Measurements from ENCODE around the gene OPRM1.
"Not testable (repeated sequence)": the region's sequence is repeated elsewhere in the genome, so short reads cannot be mapped to it uniquely, and the experiment has no call there.

Gene OPRM1

DNA sequence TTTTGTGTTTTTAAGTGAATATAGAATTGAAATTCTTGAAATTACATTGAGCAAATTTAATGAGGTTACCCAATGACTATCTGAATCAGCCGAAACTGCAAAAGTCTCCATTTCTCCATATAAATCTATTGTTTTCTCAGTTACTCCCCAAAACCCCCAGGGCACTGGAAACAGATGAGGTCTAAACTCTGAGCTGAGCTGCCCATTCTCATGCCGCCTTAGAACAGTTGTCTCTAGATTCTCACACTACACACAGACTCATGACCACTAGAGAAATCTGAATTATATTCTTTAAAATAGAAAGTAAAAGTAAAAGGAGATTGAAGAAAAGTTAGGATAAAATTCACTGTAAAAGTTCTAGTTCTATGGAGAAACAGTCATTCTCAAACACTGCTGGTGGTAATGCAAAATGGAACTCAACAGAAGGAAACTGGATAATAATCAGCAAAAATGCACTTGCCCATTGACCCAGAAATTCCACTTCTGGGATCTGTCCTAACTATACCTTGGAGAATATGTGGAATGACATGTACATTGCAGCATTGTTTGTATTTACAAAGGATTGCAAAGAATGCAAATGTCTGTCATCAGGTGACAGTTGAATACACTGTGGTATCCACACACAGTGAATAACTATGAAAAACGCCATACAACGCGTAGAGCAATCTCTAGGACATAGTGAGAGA, 192.0 kb downstream of the OPRM1 start:
- Histone ChIP-seq H3K4me1 (ENCODE audit: control insufficient read depth in 1 of 2, insufficient read depth in 2 of 2, low read length in 2 of 2) (no peaks in the 10 kb centered on the region), H3K36me3 (ENCODE audit: control insufficient read depth in 1 of 2, insufficient read depth in 2 of 2, low read length in 2 of 2) (no peaks in the 10 kb centered on the region), H3K4me3 (ENCODE audit: low read depth in 1 of 2, low read length in 2 of 2) (no peak overlapping the region), H3K27me3 (ENCODE audit: low read depth, low read length) (no peaks in the 10 kb centered on the region), H3K27ac (ENCODE audit: low read length) (no peak overlapping the region), H3K9me3 (ENCODE audit: control insufficient read depth in 1 of 2, low read length in 2 of 2) (no peaks in the 10 kb centered on the region)

DNA sequence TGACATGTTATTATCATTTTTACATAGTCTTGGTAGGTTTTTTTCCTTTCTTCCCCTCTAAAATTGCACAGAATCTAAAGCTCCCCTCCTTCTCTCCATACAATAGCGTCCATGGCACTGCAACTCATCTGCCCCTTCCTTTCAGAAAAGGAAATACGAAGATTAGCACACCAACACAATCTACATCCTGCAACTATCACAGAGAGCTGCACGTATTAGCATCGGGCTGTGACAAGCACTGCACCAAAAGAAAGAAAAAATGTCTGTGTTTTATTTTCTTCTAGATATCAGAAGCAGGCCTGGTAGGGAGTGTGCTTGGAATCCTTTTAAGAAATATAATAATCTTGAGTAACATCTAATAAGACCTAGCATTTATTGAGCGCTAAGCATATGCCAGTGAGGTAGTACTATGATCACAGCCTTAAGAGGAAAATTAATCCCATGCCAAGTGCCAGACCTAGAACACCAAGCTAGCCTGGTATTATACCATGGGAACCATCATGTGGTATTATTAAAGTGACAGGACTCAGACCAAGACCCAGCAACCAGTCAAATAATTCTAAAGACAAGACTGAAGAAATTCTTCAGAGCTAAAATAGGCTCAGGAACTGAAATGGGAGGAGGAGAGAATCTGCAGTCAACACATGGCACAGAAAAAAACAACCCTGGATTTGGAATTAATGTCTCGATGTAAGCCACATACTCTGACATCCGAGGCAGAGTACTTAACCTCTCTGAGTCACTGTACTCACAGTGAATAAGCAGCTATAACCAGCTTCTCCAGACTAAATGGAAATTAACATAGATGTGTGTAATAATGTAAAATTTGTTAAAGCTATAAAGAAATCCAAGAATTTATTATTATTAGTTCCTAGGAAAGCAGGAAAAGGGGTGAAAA, 193.2 kb downstream of the OPRM1 start:
- Histone ChIP-seq H3K27me3 (ENCODE audit: low read depth, low read length) (no peaks in the 10 kb centered on the region), H3K4me1 (ENCODE audit: control insufficient read depth in 1 of 2, insufficient read depth in 2 of 2, low read length in 2 of 2) (no peaks in the 10 kb centered on the region), H3K9me3 (ENCODE audit: control insufficient read depth in 1 of 2, low read length in 2 of 2) (no peaks in the 10 kb centered on the region), H3K36me3 (ENCODE audit: control insufficient read depth in 1 of 2, insufficient read depth in 2 of 2, low read length in 2 of 2) (no peaks in the 10 kb centered on the region), H3K4me3 (ENCODE audit: low read depth in 1 of 2, low read length in 2 of 2) (no peak overlapping the region), H3K27ac (ENCODE audit: low read length) (no peak overlapping the region)

DNA sequence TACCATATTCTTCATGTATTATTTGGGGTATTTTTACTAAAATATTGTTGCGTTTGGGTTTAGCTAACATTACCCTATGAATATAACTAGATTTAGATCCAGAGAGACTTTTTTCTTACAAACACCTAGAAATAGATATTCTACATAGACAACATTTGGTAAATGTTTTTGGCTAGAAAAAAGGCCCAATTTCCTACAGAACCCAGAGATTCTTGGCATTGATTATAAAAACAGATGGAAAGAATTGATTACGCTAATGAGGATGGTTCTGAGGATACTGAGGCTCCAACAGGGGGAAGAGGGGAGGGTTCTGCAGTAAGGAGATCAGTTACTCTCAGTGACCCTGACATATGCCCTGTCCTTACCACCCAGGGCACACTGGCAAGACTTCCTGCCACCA, 194.3 kb downstream of the OPRM1 start:
- Histone ChIP-seq H3K27me3 (ENCODE audit: low read depth, low read length) (no peaks in the 10 kb centered on the region), H3K27ac (ENCODE audit: low read length) (no peak overlapping the region), H3K36me3 (ENCODE audit: control insufficient read depth in 1 of 2, insufficient read depth in 2 of 2, low read length in 2 of 2) (no peaks in the 10 kb centered on the region), H3K4me1 (ENCODE audit: control insufficient read depth in 1 of 2, insufficient read depth in 2 of 2, low read length in 2 of 2) (no peaks in the 10 kb centered on the region), H3K4me3 (ENCODE audit: low read depth in 1 of 2, low read length in 2 of 2) (no peak overlapping the region), H3K9me3 (ENCODE audit: control insufficient read depth in 1 of 2, low read length in 2 of 2) (no peaks in the 10 kb centered on the region)

DNA sequence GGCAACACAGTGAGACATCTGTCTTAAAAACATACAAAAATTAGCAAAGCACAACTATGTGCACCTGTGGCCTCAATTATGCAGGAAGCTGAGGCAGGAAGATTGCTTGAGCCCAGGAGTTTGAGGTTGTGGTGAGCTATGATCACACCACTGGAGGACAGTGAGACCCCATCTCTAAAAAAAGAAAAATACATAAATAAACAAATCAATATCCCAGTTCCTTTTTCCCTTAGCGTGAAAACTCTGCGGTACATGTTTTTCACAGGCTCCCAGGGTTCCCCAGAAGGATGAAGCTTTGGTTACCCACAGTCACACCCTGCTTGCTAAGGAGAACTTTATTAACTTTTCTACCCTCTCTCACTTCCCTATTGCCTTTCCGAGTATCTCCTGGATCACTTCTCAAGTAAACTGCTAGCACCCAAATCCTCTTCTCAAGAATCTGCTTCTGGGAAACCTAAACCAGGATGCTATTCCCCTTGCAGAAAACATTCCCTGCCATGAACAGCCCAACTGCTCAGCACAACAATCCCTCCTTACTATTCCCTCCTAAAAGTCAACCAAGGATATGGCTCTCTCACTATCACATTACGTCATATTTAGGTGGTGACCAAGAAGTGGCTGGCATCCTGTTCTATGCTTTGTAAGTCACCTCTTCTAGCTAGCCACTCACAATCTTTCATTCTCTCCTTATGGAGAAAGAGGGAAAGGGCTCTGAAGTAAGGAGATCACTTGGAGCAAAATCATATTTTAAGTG, 195.2 kb downstream of the OPRM1 start:
- Histone ChIP-seq H3K4me1 (ENCODE audit: control insufficient read depth in 1 of 2, insufficient read depth in 2 of 2, low read length in 2 of 2) (no peaks in the 10 kb centered on the region), H3K9me3 (ENCODE audit: control insufficient read depth in 1 of 2, low read length in 2 of 2) (no peaks in the 10 kb centered on the region), H3K36me3 (ENCODE audit: control insufficient read depth in 1 of 2, insufficient read depth in 2 of 2, low read length in 2 of 2) (no peaks in the 10 kb centered on the region), H3K27ac (ENCODE audit: low read length) (no peak overlapping the region), H3K27me3 (ENCODE audit: low read depth, low read length) (no peaks in the 10 kb centered on the region), H3K4me3 (ENCODE audit: low read depth in 1 of 2, low read length in 2 of 2) (no peak overlapping the region)

DNA sequence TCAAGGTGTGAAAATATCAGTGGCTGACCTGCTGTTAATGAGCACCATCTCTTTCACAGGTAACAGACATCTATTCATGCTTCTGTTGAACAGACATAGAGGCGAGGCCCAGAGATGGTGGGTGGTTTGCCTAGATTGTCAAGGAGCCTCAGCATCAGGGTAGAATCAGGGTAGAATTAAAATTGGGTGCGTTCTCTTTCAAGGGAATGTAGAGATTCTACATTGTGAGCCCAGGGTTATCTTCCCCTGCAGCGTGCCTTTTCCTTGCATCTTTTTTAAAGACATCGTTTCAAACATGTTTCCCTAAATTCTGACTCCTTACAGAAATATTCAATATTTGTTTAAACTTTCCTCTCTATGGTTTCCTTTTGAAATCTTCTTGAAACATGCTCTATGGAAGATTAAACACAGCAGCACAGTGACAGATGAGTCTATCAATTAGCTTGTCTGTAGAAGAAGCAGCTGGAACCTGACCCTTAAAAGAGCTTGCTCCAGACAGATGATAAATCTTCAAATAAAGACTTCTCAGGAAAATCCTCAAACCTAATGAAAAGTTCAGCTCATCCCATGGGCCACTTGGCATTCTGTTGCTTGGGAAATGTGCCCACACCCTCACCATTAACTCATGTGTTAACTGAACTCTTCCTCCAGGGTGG, 197.7 kb downstream of the OPRM1 start:
- H3K36me3 ChIP-seq (ENCODE audit: control insufficient read depth in 1 of 2, insufficient read depth in 2 of 2, low read length in 2 of 2) = no peaks in the 10 kb centered on the region
- no peaks in the 10 kb centered on the region for H3K9me3 ChIP-seq (ENCODE audit: control insufficient read depth in 1 of 2, low read length in 2 of 2)
- no peaks in the 10 kb centered on the region for H3K27me3 ChIP-seq (ENCODE audit: low read depth, low read length)
- H3K27ac ChIP-seq (ENCODE audit: low read length) = no peak overlapping the region
- no peak overlapping the region for H3K4me3 ChIP-seq (ENCODE audit: low read depth in 1 of 2, low read length in 2 of 2)
- H3K4me1 ChIP-seq (ENCODE audit: control insufficient read depth in 1 of 2, insufficient read depth in 2 of 2, low read length in 2 of 2) = no peaks in the 10 kb centered on the region

DNA sequence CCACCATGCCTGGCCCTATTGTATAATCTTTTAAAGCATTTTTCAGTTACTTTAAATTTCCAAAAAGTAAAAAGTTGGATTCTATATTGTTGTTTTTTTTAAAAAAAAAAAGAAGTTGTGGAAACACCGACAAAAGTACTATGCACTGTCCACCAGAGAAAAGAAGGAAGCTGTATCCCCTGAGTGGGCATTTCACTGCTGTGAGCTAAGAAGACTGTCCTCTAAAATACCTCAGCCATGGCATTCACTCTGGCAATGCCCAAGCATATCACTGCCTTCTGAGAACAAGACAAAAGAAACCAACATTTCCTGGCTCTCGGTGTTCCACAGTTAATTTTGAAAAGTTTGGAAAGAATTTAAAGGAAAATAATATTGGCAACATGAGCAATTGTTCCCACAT, 199.8 kb downstream of the OPRM1 start:
- Histone ChIP-seq H3K27me3 (ENCODE audit: low read depth, low read length) (no peaks in the 10 kb centered on the region), H3K4me1 (ENCODE audit: control insufficient read depth in 1 of 2, insufficient read depth in 2 of 2, low read length in 2 of 2) (no peaks in the 10 kb centered on the region), H3K9me3 (ENCODE audit: control insufficient read depth in 1 of 2, low read length in 2 of 2) (no peaks in the 10 kb centered on the region), H3K4me3 (ENCODE audit: low read depth in 1 of 2, low read length in 2 of 2) (no peak overlapping the region), H3K27ac (ENCODE audit: low read length) (no peak overlapping the region), H3K36me3 (ENCODE audit: control insufficient read depth in 1 of 2, insufficient read depth in 2 of 2, low read length in 2 of 2) (no peaks in the 10 kb centered on the region)

DNA sequence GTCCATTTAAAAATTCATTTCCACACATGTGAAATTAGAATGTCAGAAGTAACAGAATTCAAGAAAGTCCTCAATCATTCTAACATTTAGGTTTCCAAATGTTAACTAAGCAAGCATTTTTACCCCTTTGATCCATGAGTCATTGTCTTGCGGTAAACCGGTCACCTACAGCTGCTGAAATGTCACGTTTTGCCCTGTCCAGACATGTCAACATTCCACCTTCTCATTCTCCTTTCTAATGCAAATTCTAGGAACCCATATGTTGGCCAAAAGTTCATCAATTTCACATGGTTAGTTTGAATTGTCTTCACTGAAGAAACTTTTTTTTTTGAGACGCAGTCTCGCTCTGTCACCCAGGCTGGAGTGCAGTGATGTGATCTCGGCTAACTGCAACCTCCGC, 200.4 kb downstream of the OPRM1 start:
- H3K4me1 ChIP-seq (ENCODE audit: control insufficient read depth in 1 of 2, insufficient read depth in 2 of 2, low read length in 2 of 2) = no peaks in the 10 kb centered on the region

DNA sequence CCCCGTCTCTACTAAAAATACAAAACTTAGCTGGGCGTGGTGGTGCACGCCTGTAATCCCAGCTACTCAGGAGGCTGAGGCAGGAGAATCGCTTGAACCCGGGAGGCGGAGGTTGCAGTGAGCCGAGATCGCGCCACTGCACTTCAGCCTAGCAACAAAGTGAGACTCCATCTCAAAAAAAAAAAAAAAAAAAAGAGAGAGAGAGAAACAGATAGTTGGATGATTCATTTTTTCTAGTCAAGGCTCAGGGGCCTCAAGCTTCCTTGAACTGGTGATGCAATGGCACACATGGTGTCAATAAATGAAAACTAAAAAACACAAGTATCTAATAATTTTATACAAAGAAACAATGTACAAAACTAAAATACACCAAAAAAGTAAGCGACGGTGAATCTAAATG, 202.0 kb downstream of the OPRM1 start:
- H3K36me3 ChIP-seq (ENCODE audit: control insufficient read depth in 1 of 2, insufficient read depth in 2 of 2, low read length in 2 of 2); H3K4me1 ChIP-seq (ENCODE audit: control insufficient read depth in 1 of 2, insufficient read depth in 2 of 2, low read length in 2 of 2); H3K9me3 ChIP-seq (ENCODE audit: control insufficient read depth in 1 of 2, low read length in 2 of 2); H3K4me3 ChIP-seq (ENCODE audit: low read depth in 1 of 2, low read length in 2 of 2); H3K27me3 ChIP-seq (ENCODE audit: low read depth, low read length); H3K27ac ChIP-seq (ENCODE audit: low read length): not testable (repeated sequence)

More for the DNA sequence above, 200.4 kb downstream of the OPRM1 start:
- no peaks in the 10 kb centered on the region for H3K27me3 ChIP-seq (ENCODE audit: low read depth, low read length)
- no peaks in the 10 kb centered on the region for H3K36me3 ChIP-seq (ENCODE audit: control insufficient read depth in 1 of 2, insufficient read depth in 2 of 2, low read length in 2 of 2)
- no peak overlapping the region for H3K27ac ChIP-seq (ENCODE audit: low read length)
- no peaks in the 10 kb centered on the region for H3K9me3 ChIP-seq (ENCODE audit: control insufficient read depth in 1 of 2, low read length in 2 of 2)
- no peak overlapping the region for H3K4me3 ChIP-seq (ENCODE audit: low read depth in 1 of 2, low read length in 2 of 2)

DNA sequence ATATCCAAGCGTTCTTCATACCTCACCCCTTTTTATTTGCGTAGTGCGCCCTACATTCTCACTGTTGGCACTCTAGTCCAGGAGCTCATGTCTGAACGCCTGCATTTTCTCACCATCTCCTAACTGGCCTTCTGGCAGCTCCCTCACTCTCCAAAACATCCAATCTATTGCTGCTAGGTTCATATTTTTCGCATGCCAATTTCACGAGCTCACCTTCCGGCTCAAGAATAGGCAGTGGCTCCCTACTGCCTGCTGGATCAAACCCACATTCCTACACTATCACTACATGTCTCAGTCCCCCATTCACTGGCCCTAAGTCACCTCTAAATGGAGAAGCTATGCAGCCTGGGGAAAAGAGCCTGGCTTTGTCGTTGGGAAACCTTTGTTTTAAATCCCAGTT, 202.5 kb downstream of the OPRM1 start:
- H3K4me1 ChIP-seq (ENCODE audit: control insufficient read depth in 1 of 2, insufficient read depth in 2 of 2, low read length in 2 of 2) = no peaks in the 10 kb centered on the region
- H3K4me3 ChIP-seq (ENCODE audit: low read depth in 1 of 2, low read length in 2 of 2) = no peak overlapping the region
- H3K27ac ChIP-seq (ENCODE audit: low read length) = no peak overlapping the region

DNA sequence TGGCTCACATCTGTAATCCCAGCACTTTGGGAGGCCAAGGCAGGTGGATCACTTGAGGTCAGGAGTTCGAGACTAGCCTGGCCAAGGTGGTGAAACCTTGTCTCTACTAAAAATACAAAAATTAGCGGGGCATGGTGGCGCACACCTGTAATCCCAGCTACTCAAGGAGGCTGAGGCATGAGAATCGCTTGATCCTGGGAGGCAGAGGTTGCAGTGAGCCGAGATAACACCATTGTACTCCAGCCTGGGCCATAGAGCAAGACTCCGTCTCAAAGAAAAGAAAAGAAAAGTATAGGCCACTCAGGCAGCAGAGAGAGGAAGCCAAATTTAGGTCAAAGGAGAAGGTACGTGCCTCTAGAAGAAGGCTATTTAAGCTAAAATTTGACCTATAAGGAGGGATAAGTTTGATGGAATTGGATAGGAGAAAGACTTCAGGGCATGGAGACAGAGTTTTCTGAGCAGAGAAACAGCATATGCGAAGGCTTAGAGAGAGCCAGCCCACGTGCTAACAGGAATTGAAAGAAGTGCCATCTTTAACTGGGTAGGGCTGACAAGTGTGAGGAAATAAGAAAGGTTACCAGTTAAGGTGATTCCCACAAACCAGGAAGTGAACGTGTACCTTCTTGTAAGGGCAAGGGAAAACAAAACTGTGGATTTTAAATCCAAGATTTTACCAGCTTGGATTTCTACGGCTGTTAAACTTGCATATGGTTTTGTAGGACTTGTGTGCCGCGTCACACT, 203.7 kb downstream of the OPRM1 start:
- Histone ChIP-seq H3K4me3 (ENCODE audit: low read depth in 1 of 2, low read length in 2 of 2) (no peak overlapping the region), H3K36me3 (ENCODE audit: control insufficient read depth in 1 of 2, insufficient read depth in 2 of 2, low read length in 2 of 2) (no peaks in the 10 kb centered on the region), H3K27me3 (ENCODE audit: low read depth, low read length) (no peaks in the 10 kb centered on the region), H3K9me3 (ENCODE audit: control insufficient read depth in 1 of 2, low read length in 2 of 2) (no peaks in the 10 kb centered on the region), H3K27ac (ENCODE audit: low read length) (no peak overlapping the region), H3K4me1 (ENCODE audit: control insufficient read depth in 1 of 2, insufficient read depth in 2 of 2, low read length in 2 of 2) (no peaks in the 10 kb centered on the region)

More for the DNA sequence above, 202.5 kb downstream of the OPRM1 start:
- H3K27me3 ChIP-seq (ENCODE audit: low read depth, low read length) = no peaks in the 10 kb centered on the region
- H3K9me3 ChIP-seq (ENCODE audit: control insufficient read depth in 1 of 2, low read length in 2 of 2) = no peaks in the 10 kb centered on the region
- no peaks in the 10 kb centered on the region for H3K36me3 ChIP-seq (ENCODE audit: control insufficient read depth in 1 of 2, insufficient read depth in 2 of 2, low read length in 2 of 2)

Data from muscle layer of duodenum (tissue), 2 donors.